Activated naive CD4-positive, alpha-beta T cell treated with Interleukin-2 at 50 U/mL for 16 hours (primary cell): Measurements from ENCODE around the gene ELOVL5.

Source experiments
- DNase-seq: peaks from one replicate; pipeline ENCODE4 v3.0.0-alpha.2; 2020

Gene ELOVL5

DNA sequence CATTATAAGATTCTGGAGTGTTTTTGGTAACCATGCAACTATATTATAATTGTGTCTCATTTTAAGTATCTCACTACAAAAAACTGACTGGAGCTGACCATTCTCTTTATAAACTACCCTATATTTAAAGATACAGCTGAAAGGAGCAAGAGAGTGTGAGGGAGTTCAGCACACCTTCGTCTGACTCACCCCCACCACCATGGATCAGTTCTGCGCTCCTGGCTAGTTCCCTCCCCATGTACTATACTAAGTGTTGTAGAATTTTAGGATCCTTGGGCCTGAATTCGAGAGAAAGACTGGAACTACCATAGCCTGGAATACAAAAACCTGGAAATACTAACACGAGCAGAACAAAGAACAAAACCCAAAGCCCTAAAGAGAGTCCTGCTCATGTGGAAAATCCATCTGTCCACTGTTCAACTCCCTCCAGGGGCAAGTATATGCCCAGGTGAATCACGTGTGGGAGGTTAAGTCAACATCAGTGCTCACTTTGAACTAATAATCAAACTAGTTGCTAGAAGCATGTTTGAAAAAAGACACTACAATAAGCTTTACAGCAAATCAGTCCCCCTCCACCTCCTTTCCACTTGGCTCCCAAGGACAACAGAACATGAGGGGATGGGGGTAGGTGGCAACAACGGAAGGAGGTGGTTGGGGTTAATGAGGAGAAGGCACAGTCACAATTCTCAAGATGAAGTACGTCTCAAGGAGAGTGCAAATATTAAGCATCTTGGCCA, 46.8 kb downstream of the ELOVL5 start:
- DNase-seq, result no peak

DNA sequence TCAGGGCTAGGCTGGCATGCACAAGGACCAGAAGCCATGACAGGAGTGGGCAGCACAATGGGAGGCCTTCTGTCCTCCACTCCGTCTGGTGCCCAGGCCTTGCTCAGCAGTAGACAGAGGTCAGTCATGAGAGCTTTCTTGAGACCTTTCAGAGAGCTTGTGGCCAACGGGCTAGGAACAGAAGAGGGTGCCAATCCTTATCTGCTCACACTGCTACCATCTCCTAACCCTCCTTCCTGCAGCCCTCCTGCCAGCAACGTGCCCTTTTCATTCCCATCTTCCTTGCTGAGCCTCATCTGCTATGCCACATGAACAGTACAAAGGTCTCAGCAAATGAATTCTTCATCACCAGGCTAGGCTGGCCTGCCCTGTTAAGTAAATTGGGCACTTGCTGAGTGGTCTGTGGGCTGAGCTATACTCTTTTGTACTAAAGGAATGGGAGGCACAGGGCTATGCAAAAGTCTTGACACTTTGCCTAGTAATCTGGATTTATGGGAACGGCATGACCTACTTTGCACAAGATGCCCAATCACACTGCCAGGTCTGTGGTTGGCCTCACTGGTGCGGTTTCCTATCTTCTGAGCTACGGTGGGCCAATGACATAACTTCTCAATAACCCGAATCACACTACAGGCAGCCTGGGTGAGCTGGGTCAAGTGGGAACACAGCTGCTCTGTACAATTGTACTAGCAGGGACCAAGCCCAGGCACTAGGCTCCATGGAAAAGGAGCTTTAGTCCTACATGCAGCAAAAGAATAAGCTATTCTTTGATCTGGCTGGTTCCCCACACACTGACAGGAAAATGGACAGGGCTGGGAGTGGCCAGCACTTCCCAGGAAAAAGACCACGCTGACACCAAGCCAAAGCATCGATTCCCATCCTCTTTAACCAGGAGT, 47.8 kb downstream of the ELOVL5 start:
- DNase-seq, result peak; percentile 29

DNA sequence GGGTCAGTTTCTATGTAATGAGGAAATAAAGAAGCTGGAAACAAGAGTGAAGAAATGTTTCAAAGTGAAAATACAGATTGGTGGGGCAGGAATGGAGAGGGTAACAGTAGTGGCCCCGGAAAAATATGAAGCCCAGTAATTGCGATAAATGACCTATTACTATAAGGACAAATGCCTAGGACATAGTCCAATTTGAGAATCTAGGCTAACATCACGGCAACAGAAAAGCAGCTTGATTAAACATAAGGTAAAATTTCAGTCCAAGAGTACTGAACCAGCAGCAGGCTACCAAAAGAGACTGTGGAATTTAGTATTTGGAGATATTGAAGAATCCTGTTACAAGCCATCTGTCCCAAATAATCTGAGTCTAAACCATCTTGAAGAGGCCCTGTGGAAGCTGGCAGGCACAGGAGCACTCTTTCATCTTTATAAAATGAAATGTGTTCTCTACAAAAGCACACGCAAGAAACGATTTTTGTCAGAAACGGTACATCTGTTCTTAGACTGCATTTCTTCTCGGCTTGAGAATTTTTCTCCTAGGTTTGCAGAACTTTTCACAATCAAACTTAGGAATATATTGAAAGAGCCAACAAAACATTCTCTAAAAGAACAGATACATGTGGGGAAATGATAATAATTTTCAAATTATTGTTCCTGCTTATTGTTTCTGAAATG, 49.3 kb downstream of the ELOVL5 start:
- no peak for DNase-seq

DNA sequence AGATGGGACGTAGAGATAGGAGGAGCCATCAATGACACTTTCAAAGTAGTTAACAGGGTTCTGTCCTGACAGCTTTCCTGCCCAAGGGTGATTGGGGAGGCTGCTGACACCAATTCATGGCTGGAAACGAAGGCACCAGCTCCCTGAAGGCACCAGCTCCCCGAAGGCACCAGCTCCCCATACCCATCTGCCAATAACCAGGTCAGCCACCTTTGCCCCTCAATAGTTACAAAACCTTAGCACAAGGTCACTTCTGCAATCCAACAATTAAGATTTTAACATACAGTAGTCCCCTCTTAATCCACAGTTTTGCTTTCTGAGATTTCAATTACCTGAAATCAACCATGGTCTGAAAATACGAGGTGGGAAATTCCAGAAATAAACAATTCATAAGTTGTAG, 51.7 kb downstream of the ELOVL5 start:
- no peak for DNase-seq

DNA sequence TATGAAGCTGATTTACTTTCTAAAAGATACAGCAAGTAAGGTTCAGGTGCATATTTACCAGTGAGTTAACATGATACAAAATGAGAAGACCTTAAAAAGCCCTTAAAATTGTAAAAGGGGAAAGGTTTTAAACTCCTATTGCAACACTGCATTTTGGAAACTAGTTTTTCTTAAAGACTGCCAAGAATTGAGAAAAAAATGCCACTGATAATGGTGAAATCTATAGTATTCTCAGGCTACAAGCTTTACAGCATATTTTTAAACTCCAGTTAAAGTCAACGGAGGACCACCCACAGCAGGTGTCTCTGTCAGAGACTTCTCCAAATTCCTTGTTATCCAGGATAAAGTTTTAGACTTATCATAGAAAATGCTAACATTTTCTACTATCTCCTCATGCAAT, 53.6 kb downstream of the ELOVL5 start:
- DNase-seq, result no peak

DNA sequence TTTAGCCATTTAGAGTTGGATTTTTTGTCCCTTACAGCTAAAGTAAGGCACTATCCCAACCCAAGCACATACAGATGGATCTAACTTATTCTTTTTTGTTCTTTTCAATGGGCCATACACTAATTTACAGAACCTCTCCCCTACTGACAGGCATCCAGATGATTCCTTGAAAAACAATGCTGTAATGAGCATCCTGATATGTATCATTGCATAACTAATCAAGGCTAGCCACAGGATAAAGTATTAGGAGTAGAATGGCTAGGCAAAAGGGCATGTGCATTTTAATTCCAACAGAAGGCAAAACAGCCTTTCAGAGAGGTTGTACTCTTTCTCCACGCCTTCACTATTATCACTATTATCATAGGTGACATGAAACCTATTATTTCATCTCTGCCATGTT, 54.1 kb downstream of the ELOVL5 start:
- DNase-seq, result no peak

DNA sequence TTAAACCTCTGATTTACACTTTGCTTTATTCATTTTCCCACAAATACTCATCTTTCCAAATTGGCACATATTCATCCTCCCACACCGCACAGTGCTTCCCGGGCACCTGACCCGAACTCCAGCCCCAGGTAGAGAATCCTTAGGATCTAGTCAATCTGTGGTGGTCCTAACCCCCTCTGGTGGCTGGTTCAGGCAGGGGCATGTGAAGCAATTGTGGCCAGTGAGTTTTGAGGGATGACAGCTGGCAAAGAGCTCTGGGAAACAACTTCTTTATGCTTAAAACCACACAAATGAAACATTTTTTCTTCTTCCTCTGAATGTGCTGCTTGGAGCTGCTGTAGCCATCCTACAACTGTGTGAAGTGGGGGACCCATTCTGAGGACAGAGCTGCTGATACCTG, 54.7 kb downstream of the ELOVL5 start:
- no peak for DNase-seq

DNA sequence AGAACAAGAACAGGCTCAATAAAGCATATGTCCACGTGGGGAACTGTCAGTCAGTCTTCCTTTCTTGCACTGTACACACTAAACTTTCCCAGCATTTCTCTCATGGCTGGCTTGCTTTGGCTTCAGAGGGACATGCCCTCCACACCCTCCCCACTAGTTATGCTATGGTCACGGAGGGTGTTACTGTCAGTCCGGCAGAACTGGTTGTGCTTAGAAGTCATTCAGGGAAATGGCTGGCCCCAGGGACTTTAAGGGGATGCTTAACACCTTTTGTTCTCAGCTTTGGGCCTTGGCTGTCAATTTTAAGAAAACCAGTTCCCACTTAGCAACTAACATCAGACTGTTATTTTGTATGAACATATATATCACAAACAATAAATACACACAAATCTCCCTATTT, 55.1 kb downstream of the ELOVL5 start:
- DNase-seq, result no peak

DNA sequence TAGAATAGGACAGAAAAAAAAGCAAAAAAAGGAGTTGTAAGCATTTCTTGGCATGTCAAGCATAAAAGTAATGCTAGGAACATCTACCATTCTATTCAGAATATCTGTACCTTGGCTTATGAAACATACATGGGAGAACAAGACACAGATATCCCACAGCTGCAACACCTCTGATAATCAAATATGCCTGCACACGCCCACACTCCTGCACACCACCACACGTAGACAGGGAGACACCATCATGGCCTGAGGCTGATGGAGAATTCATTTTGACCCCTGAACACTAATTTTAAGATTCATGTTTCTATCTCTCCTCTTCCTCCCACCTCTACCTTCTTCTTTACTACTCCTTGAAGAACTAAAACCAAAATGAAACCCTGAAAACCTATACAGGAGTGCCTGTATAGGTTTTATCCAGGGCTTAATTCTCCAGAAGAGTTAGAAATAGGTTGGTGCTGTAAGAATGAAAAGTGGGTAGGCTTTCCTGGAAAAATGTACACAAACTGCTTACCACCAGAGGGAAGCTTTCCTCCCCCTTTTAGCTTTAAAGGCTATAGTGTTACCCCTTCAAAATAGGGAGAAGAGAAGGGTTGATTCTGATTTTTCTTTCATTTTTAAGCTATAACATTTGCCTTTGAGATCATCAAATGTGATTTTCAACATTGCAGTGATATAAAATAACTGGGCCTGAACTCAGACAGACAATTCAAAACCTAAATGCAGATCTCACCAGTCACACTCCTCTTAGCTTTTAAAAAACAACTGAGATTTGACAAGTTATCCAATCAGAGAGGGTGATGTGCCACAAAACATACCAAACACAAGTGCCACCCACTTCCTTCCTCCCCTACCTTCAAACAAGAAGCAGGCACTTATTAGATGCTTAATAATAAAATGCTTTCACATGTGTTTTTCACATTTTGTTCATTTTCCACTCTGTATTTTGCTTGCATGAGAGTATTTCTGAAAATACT, 57.9 kb downstream of the ELOVL5 start:
- no peak for DNase-seq

DNA sequence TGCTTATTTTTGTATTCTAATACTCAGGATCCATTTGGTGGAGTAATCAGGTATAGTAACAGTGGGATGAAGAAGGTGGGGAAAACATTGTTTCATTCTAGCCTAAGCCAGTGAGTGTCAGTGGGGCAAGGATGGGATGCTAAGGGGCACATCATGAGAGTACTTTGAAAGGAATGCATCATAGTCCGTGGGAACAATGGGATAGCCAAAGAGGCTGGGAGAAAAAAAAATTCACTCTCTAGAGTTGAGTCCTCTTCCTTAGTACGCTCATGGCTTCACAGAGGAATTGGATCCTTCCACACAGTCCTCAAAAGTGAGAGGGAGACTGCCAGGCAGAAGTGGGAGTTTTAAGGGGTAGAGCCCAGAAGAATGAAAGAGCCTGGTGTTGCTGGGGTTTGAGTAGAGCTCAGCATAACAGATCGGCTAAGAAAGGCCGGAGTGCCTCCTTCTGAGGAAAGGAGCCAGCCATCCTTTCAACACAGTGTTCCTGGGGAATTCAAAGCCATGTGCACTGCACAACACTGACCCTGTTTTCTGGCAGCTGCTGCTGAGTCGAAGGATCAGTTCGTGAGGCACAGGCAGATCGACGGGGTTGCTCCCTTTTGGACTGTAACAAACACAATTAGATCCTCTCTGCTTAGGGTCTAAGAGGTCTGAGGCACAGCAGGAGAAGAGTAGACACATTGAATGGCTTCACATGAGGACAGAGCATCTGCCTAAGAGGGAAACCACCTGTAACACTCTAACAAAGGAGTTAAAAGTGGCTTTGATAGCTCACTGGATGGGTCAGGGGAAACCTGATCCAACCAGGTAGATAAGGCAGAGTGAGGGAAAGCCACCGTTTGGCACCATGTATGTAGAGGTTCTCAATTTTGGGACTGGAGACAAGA, 61.2 kb downstream of the ELOVL5 start:
- no peak for DNase-seq

DNA sequence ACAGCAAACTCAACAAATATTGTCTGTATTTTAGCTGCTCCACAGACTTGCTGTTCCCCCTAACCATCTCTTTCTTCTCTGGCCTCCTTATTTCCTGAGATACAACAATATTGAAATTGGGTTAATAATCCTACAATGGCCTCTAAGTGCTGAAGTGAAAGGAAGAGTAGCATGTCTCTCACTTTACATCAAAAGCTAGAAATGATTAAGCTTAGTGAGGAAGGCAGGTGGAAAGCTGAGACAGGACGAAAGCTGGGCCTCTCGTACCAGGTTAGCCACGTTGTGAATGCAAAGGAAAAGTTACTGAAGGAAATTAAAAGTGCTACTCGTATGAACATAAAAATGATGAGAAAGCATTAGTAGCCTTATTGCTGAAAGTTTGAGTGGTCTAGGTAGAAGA, 63.8 kb downstream of the ELOVL5 start:
- peak; percentile 29 for DNase-seq

DNA sequence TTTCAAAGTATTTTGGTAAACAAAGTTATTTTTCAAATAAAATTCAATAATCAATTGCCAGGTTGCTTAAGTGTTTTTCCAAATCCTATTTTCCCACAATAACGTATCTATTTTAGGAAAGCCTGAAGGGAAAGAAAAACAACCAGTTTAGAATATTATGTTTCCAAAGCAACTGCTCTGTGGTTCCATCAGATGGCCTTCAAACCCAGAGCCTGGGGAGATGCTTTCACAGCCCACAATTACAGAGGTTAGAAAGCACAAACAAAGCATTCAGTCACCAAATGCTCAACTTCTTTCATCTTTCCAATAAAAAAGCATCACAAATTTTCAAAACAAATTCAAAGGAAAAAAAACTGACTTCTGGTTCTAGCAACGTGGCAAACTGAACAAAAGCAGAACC, 66.0 kb downstream of the ELOVL5 start:
- no peak for DNase-seq

DNA sequence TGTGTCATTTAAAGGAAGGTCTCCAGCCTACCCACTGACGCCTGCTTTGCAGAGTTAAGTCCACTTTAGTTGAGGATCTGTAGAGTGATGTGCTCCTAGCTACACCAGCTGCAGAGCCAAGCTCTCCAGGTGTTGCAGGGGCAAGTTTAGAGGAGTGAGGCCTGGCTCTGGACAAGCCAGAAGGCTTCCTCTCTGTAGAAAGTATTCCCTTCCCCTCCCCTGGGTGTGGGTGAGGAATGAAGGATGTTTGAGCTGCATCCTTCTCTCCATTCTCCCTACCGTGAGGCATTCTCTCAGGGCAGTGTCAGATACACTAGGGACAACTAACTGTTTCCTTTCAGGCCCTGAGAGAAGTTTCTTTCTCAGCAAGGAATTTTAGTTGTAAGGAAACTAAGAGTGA, 66.5 kb downstream of the ELOVL5 start:
- DNase-seq, result no peak

DNA sequence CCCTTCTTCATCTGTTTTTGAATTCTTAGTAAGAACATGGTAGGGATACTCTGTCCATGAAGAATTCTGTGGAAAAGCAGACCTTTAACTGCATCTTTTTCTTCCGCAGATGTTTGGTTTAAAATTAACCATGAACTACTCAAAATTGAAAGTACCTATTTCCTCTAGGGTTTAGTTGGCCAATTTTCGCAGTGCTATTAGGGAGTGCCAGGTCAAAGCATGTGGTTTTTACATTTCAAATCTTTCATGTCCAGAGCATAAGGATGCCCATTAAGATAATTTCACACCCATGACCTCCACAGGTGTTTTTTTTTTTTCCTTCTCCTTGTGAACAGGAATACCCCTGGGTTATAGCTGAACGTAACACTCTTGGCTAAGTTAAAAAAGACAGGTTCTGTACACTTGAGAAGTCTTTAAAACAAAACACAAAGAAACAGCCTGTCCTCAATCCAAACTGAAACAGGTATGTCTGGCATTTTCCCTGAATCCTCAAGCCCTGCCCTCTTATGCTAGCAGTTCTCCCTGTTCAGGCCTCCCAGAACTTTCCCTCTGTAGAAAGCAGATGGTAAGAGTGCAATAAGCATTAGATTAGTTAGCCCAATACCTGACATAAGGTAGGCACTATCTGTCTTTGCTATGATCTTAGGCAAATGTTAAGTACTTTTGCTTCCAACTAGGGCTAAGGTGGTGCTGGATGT, 67.1 kb downstream of the ELOVL5 start:
- no peak for DNase-seq

DNA sequence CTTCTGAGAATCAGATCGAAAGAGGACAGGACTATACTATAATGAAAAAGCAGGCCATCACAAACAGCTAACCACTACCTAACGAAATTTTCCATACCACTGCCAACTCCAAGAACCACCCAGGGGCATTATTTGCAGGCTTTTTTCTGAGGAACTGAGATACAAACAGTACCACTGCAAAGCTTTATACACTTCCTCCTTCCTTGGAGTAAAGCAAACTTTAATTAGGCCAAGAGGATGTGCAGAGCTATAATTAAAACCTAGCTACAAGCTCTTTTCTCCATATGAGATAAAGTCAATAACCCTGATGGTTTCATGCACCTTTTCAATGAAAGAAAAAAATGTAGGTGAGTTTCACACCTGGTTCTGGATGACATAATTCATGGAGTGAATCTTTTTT, 68.5 kb downstream of the ELOVL5 start:
- no peak for DNase-seq

DNA sequence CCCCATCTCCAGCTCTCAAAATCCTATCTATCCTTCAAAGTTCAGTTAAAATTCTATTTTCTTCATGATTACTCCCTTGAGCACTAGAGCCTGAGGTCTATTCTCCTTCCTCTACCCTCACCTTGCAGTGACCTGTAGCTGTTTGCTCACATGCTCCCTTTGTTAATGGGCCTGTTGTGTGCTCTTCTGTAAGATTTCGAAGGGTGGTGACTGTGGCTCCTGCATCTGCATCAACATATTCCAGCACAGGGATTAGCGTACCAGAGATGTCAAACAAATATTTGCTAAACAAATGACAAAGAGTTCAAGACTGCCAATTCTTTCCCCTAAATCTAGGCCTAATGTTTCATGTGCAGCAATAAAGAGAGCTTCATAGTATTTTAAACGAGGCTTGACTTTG, 69.5 kb downstream of the ELOVL5 start:
- no peak for DNase-seq

DNA sequence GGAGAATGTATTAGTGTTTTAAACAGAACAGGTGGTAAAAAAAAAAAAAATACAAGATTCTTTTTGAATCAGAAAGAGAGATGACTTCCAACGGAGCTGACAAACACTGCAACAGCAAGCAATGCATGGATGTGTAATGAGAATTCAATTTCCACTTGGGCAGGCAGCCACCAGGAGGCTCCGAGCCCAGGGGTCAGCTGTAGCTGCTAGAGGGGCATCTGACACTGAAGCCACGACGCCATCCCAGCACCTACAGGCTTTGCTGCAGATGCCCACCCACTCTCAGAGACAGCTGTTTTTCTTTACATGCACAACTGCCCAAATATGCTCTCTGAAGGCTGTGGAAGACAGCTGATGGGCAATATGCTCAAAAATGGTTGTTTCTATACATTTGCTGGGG, 75.4 kb downstream of the ELOVL5 start:
- no peak for DNase-seq

DNA sequence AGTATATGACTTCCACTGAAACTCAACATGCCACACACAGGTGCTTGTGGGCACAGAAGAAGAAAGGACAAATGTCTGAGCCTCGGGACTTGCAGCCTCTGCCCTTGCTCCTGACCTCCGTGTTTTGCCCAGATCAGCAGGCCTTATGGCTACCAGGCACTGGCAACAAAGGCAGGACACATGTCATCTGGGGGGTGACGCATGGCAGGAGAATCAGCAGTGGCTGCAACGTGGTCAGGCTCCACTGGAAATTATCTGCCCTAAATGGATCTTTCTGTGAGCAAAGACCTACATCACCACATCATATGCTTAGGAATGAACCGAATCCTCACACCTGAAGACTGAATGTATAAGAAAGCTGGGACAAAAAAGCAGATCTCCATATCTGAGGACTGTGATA, 78.9 kb downstream of the ELOVL5 start:
- no peak for DNase-seq

DNA sequence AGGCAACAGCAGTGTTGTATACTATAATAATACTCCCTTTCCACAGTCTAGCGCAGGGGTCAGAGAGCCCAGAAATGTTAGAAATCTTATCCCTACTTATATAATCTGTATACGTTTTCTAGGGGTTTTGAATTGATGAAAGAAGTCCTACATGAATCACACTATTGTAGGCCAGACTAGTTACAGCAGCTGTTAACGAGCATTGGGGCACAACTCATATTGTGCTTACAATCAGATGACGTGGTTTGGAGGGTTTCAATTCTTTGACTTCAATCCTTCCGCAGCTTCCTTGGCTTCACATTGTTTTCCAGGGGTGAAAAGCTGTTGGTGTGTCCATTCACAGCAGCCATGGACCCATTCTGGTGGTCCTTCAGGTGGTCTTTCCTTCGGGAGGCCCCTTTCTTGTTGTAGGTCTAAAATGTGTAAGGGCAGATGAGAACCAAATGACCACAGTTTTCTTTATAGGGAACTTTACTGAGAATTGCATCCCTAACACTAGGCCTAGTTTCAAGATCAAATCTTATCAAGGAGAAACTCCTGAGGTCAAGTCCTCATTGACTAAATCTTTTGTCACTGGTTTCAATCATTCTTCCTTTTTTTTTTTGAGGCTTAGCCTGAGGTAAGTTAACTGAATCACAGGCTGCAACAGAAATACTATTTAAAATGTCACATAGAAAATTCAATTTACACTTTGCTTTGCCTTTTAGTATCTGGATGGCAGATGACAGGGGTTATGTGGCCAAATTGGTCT, 79.7 kb downstream of the ELOVL5 start:
- DNase-seq, result no peak

DNA sequence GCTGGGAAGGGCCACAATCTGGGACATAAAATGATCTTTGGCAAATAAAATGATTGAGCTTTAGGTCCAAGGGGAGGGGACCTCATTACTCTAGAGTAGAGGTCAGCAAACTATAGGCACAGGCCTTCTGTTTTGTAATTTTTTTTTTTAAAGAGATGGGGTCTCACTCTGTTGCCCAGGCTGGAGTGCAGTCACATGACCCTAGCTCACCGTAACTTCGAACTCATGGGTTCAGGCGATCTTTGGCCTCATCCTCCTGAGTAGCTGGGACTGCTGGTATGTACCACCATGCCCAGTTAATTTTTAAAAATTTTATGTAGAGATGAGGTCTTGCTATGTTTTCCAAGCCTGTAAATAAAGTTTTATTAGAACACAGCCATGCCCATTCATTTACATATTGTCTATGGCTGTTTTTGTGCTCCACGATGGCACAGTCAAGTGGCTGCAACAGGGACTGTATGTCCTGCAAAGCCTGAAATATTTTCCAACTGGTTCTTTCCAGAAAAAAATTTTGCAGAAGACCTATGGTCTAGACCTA, 82.1 kb downstream of the ELOVL5 start:
- DNase-seq, result no peak
